Measurements from ENCODE around the gene RAB1B.
A peak's percentile ranks its signal among the peaks of the same experiment; 100 is the strongest.
"Not testable (repeated sequence)": the region's sequence is repeated elsewhere in the genome, so short reads cannot be mapped to it uniquely, and the experiment has no call there.

The RAB1B gene

GRCh38 chr11:66248903-66249302 lies 19.5 kb upstream of the RAB1B start:
- H3K36me3 ChIP-seq (replicated peaks in 1 of 2; ENCODE audit: control insufficient read depth in 2 of 2, insufficient read depth in 2 of 2, low read length in 2 of 2): peaks cover 2 to 17% of the 10 kb centered on the region in 2 donors
- H2BK5ac ChIP-seq (ENCODE audit: low read length): no peak overlapping the region
- H4K91ac ChIP-seq (ENCODE audit: low read depth, low read length, poor library complexity): no peak overlapping the region
- no peak overlapping the region for H2BK15ac ChIP-seq (ENCODE audit: low read length)
- H3K79me1 ChIP-seq (ENCODE audit: low read depth, low read length): peaks cover 3% of the 10 kb centered on the region
- no peak overlapping the region for H2AK5ac ChIP-seq (ENCODE audit: low read depth, low read length)
- H3K9me3 ChIP-seq (replicated peaks in 1 of 2; ENCODE audit: control insufficient read depth in 2 of 2, insufficient read depth in 1 of 2, low read depth in 1 of 2, low read length in 2 of 2): no peaks in the 10 kb centered on the region
- WGBS, 2 donors (ENCODE audit: extremely low coverage in 2 of 2, insufficient read length in 2 of 2, insufficient replicate concordance in 1 of 2): no CpG with 5 or more reads among the region's 6 CpGs
- no peak overlapping the region for H3K4me2 ChIP-seq (ENCODE audit: insufficient read depth, low read length, poor library complexity, severe bottlenecking)
- no peak overlapping the region for H2AFZ ChIP-seq (ENCODE audit: low read length)
- DNase-seq (ENCODE audit: low spot score): no peak
- H3K27me3 ChIP-seq (ENCODE audit: control insufficient read depth in 3 of 3, insufficient read depth in 3 of 3, low read depth in 1 of 3, low read length in 3 of 3): no peaks in the 10 kb centered on the region
- H3K4me1 ChIP-seq (ENCODE audit: control insufficient read depth in 2 of 2, insufficient read depth in 1 of 2, low read depth in 1 of 2, low read length in 2 of 2): peaks cover 1 to 4% of the 10 kb centered on the region in 2 donors
- no peak overlapping the region for H3K9ac ChIP-seq (ENCODE audit: low read depth, low read length, poor library complexity)
- H4K8ac ChIP-seq (ENCODE audit: low read depth, low read length): no peak overlapping the region
- H3K4me3 ChIP-seq (ENCODE audit: low read length in 2 of 2): no peak overlapping the region
- H2BK12ac ChIP-seq (ENCODE audit: low read length): no peak overlapping the region
- no peak overlapping the region for H3K23ac ChIP-seq (ENCODE audit: low read depth, low read length, poor library complexity)
- no peak overlapping the region for H2BK120ac ChIP-seq (ENCODE audit: low read depth, low read length)
- H3K14ac ChIP-seq (ENCODE audit: low read length): no peak overlapping the region
- no peak overlapping the region for H3K27ac ChIP-seq (replicated peaks; ENCODE audit: low read length)
- H3K4ac ChIP-seq (ENCODE audit: low read length): no peak overlapping the region
- no peak overlapping the region for H3K18ac ChIP-seq (ENCODE audit: low read length)

DNA sequence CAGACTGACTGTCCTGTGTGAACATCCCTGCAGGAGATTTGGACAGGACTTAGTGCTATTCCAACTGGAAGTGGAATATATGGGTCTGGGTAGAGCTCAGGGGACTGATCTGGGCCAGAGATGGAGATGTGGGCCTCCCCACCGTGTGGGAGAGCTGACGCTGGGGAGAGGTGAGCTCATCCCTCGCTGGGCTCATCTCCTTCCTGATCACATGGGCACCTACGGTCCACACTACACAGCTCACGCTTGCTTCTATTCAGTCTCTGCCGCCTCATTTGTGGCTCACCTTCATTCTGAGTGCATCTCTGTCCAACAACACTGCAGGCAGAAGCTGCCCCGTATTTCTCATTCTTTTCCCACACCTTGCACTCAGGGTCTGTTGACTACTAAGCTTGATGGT lies 16.6 kb upstream of the RAB1B start:
- Histone ChIP-seq H3K27me3 (ENCODE audit: control insufficient read depth in 3 of 3, insufficient read depth in 3 of 3, low read depth in 1 of 3, low read length in 3 of 3) (no peaks in the 10 kb centered on the region), H3K4ac (ENCODE audit: low read length) (no peak overlapping the region), H4K8ac (ENCODE audit: low read depth, low read length) (no peak overlapping the region), H2AK5ac (ENCODE audit: low read depth, low read length) (no peak overlapping the region), H3K4me2 (ENCODE audit: insufficient read depth, low read length, poor library complexity, severe bottlenecking) (no peak overlapping the region), H3K36me3 (replicated peaks in 1 of 2; ENCODE audit: control insufficient read depth in 2 of 2, insufficient read depth in 2 of 2, low read length in 2 of 2) (peaks cover 2 to 12% of the 10 kb centered on the region in 2 donors), H2AFZ (ENCODE audit: low read length) (no peak overlapping the region), H3K27ac (replicated peaks; ENCODE audit: low read length) (no peak overlapping the region), H2BK5ac (ENCODE audit: low read length) (no peak overlapping the region), H3K18ac (ENCODE audit: low read length) (no peak overlapping the region), H2BK12ac (ENCODE audit: low read length) (no peak overlapping the region), H3K79me1 (ENCODE audit: low read depth, low read length) (peaks cover 3% of the 10 kb centered on the region), H3K9ac (ENCODE audit: low read depth, low read length, poor library complexity) (no peak overlapping the region), H3K23ac (ENCODE audit: low read depth, low read length, poor library complexity) (no peak overlapping the region), H3K14ac (ENCODE audit: low read length) (no peak overlapping the region), H3K4me3 (ENCODE audit: low read length in 2 of 2) (no peak overlapping the region), H2BK15ac (ENCODE audit: low read length) (no peak overlapping the region), H3K9me3 (replicated peaks in 1 of 2; ENCODE audit: control insufficient read depth in 2 of 2, insufficient read depth in 1 of 2, low read depth in 1 of 2, low read length in 2 of 2) (no peaks in the 10 kb centered on the region), H3K4me1 (ENCODE audit: control insufficient read depth in 2 of 2, insufficient read depth in 1 of 2, low read depth in 1 of 2, low read length in 2 of 2) (peaks cover 3 to 4% of the 10 kb centered on the region in 2 donors), H2BK120ac (ENCODE audit: low read depth, low read length) (no peak overlapping the region), H4K91ac (ENCODE audit: low read depth, low read length, poor library complexity) (no peak overlapping the region)
- no peak for DNase-seq (ENCODE audit: low spot score)
- WGBS, 2 donors (ENCODE audit: extremely low coverage in 2 of 2, insufficient read length in 2 of 2, insufficient replicate concordance in 1 of 2): no CpG with 5 or more reads among the region's 7 CpGs

DNA sequence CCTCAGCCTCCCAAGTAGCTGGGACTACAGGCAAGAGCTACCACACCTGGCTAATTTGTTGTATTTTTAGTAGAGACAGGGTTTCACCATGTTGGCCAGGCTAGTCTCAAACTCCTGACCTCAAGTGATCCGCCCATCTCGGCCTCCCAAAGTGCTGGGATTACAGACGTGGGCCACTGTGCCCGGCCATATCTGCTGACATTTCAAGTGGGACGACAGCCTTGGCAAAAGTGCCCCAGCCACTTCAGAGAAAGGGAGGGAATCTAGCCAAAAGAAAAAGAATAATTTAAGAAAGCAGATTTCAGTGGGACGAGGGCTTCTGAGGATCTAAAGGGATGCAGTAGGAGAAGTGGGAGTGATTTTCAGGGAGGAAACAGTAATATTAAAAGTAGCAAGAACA lies 15.4 kb upstream of the RAB1B start:
- H2AK5ac ChIP-seq (ENCODE audit: low read depth, low read length); H3K18ac ChIP-seq (ENCODE audit: low read length); H2BK12ac ChIP-seq (ENCODE audit: low read length); H3K23ac ChIP-seq (ENCODE audit: low read depth, low read length, poor library complexity); H3K79me1 ChIP-seq (ENCODE audit: low read depth, low read length); H3K4me2 ChIP-seq (ENCODE audit: insufficient read depth, low read length, poor library complexity, severe bottlenecking); H3K4me1 ChIP-seq (ENCODE audit: control insufficient read depth in 2 of 2, insufficient read depth in 1 of 2, low read depth in 1 of 2, low read length in 2 of 2); H3K9ac ChIP-seq (ENCODE audit: low read depth, low read length, poor library complexity); H3K27me3 ChIP-seq (ENCODE audit: control insufficient read depth in 3 of 3, insufficient read depth in 3 of 3, low read depth in 1 of 3, low read length in 3 of 3); H3K4me3 ChIP-seq (ENCODE audit: low read length in 2 of 2); H3K14ac ChIP-seq (ENCODE audit: low read length); H4K91ac ChIP-seq (ENCODE audit: low read depth, low read length, poor library complexity); H4K8ac ChIP-seq (ENCODE audit: low read depth, low read length); H2BK5ac ChIP-seq (ENCODE audit: low read length); H3K9me3 ChIP-seq (replicated peaks in 1 of 2; ENCODE audit: control insufficient read depth in 2 of 2, insufficient read depth in 1 of 2, low read depth in 1 of 2, low read length in 2 of 2); H3K4ac ChIP-seq (ENCODE audit: low read length); H3K27ac ChIP-seq (replicated peaks; ENCODE audit: low read length); H2BK120ac ChIP-seq (ENCODE audit: low read depth, low read length); H2AFZ ChIP-seq (ENCODE audit: low read length); DNase-seq (ENCODE audit: low spot score); H2BK15ac ChIP-seq (ENCODE audit: low read length): not testable (repeated sequence)
- H3K36me3 ChIP-seq (replicated peaks in 1 of 2; ENCODE audit: control insufficient read depth in 2 of 2, insufficient read depth in 2 of 2, low read length in 2 of 2): peaks cover 2 to 12% of the 10 kb centered on the region in 2 donors
- WGBS, 2 donors (ENCODE audit: extremely low coverage in 2 of 2, insufficient read length in 2 of 2, insufficient replicate concordance in 1 of 2): no CpG with 5 or more reads among the region's 6 CpGs

DNA sequence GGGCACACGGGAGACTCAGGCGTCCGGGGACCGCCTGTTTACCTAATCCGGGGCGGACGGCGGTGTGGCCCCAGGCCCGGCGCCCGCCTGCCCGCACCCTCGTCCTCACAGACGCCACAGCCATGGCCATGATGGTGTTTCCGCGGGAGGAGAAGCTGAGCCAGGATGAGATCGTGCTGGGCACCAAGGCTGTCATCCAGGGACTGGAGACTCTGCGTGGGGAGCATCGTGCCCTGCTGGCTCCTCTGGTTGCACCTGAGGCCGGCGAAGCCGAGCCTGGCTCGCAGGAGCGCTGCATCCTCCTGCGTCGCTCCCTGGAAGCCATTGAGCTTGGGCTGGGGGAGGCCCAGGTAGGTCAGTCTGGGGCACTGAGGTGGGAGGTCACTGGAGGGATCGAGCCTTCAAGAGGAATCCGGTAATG lies 10.0 kb upstream of the RAB1B start:
- Histone ChIP-seq H2BK5ac (ENCODE audit: low read length) (peak overlapping the region; percentile 93), H4K8ac (ENCODE audit: low read depth, low read length) (no peak overlapping the region), H3K36me3 (replicated peaks in 1 of 2; ENCODE audit: control insufficient read depth in 2 of 2, insufficient read depth in 2 of 2, low read length in 2 of 2) (peaks cover 38 to 46% of the 10 kb centered on the region in 2 donors), H3K79me1 (ENCODE audit: low read depth, low read length) (peaks cover 14% of the 10 kb centered on the region), H3K4me2 (ENCODE audit: insufficient read depth, low read length, poor library complexity, severe bottlenecking) (peak overlapping the region; percentile 96), H3K4ac (ENCODE audit: low read length) (no peak overlapping the region), H3K14ac (ENCODE audit: low read length) (no peak overlapping the region), H2BK120ac (ENCODE audit: low read depth, low read length) (no peak overlapping the region), H3K9me3 (replicated peaks in 1 of 2; ENCODE audit: control insufficient read depth in 2 of 2, insufficient read depth in 1 of 2, low read depth in 1 of 2, low read length in 2 of 2) (peaks cover 0 to 2% of the 10 kb centered on the region in 2 donors), H2AK5ac (ENCODE audit: low read depth, low read length) (peak overlapping the region; percentile 99), H2AFZ (ENCODE audit: low read length) (peak overlapping the region; percentile 95), H3K27me3 (ENCODE audit: control insufficient read depth in 3 of 3, insufficient read depth in 3 of 3, low read depth in 1 of 3, low read length in 3 of 3) (peaks cover 0 to 2% (median 0%) of the 10 kb centered on the region in 3 experiments), H2BK12ac (ENCODE audit: low read length) (no peak overlapping the region), H3K18ac (ENCODE audit: low read length) (peak overlapping the region; percentile 94), H2BK15ac (ENCODE audit: low read length) (no peak overlapping the region), H3K23ac (ENCODE audit: low read depth, low read length, poor library complexity) (peak overlapping the region; percentile 96), H3K4me1 (ENCODE audit: control insufficient read depth in 2 of 2, insufficient read depth in 1 of 2, low read depth in 1 of 2, low read length in 2 of 2) (peaks cover 8 to 11% of the 10 kb centered on the region in 2 donors), H3K9ac (ENCODE audit: low read depth, low read length, poor library complexity) (peak overlapping the region; percentile 98), H3K27ac (replicated peaks; ENCODE audit: low read length) (peak overlapping the region; percentile 40), H4K91ac (ENCODE audit: low read depth, low read length, poor library complexity) (no peak overlapping the region), H3K4me3 (ENCODE audit: low read length in 2 of 2) (peak overlapping the region; percentile 72 to 97)
- no peak for DNase-seq (ENCODE audit: low spot score)
- WGBS, 2 donors (ENCODE audit: extremely low coverage in 2 of 2, insufficient read length in 2 of 2, insufficient replicate concordance in 1 of 2): no CpG with 5 or more reads among the region's 28 CpGs

Data from neuronal stem cell (in vitro differentiated cells).